Measurements from ENCODE around the gene VDAC2. TPM values are rescaled to one million over a fixed set of nuclear protein-coding genes. Genes with fewer than 3 reads are reported as not detected.

VDAC2 gene
- polyA plus RNA-seq, 1 donor from 2014 or later: 291 TPM

DNA sequence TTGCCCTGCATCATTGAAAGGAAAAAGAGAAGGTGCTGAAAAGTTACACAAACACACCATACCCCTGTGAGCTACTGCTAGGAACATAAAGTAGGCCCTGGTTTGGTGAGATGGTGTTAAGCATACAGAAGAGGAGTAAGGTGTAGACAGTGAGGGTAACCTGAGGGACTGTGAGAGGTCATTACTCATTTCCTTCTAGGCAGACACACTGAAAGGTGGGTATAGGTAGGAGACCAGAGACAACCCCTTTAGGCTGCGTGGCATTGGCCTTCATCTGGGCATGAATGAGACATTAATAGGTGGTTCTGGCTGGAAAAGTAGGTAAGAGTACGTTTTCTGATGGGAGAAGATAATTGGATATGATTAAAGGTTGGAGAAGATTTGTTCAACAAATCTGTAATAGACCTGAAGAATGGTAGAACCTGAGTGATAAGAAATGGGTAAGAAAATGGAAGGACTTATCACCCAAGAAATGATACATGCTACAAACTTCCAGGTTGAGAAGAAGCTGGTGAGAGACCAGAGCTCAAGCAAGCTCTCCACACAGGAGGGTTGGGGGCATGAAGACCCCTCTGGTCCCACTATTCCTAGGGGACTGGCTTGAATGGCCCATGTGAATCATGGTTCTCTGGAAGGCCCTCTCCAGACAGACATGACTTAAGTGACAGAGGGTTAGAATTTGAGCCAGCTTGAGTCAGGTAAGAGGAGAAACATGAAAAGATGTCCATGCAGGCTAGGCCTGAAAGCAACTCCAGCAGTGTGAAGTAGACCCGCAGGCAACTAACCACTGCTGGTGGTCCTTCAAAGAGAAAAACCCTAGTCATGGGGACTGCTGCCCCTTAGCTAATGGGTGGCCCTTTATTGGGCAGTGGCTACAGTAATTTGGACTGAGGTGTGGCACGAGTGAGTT is 21.3 kb downstream of the VDAC2 start:
- Histone ChIP-seq H3K36me3 (ENCODE audit: insufficient read depth, low read length) (no peaks in the 10 kb centered on the region), H2AFZ (ENCODE audit: low read depth, low read length) (no peak overlapping the region), H3F3A (ENCODE audit: insufficient read depth, low read length, poor library complexity, severe bottlenecking) (no peaks in the 10 kb centered on the region), H3K27me3 (ENCODE audit: insufficient read depth, low read depth, low read length) (peaks cover 9% of the 10 kb centered on the region), H3K4me3 (ENCODE audit: low read length) (no peak overlapping the region), H3K9me3 (ENCODE audit: low read length) (no peaks in the 10 kb centered on the region), H3K27ac (ENCODE audit: low read length) (no peak overlapping the region), H3K79me2 (replicated peaks; ENCODE audit: insufficient read depth, low read length) (peaks cover 4% of the 10 kb centered on the region), H3K4me2 (ENCODE audit: low read length) (no peak overlapping the region), H4K20me1 (ENCODE audit: insufficient read depth) (no peaks in the 10 kb centered on the region), H3K9me2 (ENCODE audit: insufficient read depth, low read length) (no peaks in the 10 kb centered on the region), H3K9ac (ENCODE audit: low read length) (no peak overlapping the region)
- TF ChIP-seq EP300 (conservative IDR thresholded peaks at IDR 0.05; ENCODE audit: poor library complexity, severe bottlenecking) (no peak), EZH2 (IDR thresholded peaks at IDR 0.05; ENCODE audit: borderline replicate concordance, insufficient read depth, low read length, poor library complexity, severe bottlenecking) (no peak), SMC3 (conservative IDR thresholded peaks at IDR 0.05; ENCODE audit: poor library complexity) (no peak), TAF1 (IDR thresholded peaks at IDR 0.05; ENCODE audit: low read depth) (no peak), RAD21 (conservative IDR thresholded peaks at IDR 0.05) (no peak), MXI1 (conservative IDR thresholded peaks at IDR 0.05; ENCODE audit: poor library complexity, severe bottlenecking) (no peak), POLR2AphosphoS5 (IDR thresholded peaks at IDR 0.05) (no peak)
- TF ChIP-seq, protein P1, sequence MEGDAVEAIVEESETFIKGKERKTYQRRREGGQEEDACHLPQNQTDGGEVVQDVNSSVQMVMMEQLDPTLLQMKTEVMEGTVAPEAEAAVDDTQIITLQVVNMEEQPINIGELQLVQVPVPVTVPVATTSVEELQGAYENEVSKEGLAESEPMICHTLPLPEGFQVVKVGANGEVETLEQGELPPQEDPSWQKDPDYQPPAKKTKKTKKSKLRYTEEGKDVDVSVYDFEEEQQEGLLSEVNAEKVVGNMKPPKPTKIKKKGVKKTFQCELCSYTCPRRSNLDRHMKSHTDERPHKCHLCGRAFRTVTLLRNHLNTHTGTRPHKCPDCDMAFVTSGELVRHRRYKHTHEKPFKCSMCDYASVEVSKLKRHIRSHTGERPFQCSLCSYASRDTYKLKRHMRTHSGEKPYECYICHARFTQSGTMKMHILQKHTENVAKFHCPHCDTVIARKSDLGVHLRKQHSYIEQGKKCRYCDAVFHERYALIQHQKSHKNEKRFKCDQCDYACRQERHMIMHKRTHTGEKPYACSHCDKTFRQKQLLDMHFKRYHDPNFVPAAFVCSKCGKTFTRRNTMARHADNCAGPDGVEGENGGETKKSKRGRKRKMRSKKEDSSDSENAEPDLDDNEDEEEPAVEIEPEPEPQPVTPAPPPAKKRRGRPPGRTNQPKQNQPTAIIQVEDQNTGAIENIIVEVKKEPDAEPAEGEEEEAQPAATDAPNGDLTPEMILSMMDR (IDR thresholded peaks at IDR 0.05; ENCODE audit: poor library complexity, severe bottlenecking): no peak
- TF ChIP-seq, protein P2, sequence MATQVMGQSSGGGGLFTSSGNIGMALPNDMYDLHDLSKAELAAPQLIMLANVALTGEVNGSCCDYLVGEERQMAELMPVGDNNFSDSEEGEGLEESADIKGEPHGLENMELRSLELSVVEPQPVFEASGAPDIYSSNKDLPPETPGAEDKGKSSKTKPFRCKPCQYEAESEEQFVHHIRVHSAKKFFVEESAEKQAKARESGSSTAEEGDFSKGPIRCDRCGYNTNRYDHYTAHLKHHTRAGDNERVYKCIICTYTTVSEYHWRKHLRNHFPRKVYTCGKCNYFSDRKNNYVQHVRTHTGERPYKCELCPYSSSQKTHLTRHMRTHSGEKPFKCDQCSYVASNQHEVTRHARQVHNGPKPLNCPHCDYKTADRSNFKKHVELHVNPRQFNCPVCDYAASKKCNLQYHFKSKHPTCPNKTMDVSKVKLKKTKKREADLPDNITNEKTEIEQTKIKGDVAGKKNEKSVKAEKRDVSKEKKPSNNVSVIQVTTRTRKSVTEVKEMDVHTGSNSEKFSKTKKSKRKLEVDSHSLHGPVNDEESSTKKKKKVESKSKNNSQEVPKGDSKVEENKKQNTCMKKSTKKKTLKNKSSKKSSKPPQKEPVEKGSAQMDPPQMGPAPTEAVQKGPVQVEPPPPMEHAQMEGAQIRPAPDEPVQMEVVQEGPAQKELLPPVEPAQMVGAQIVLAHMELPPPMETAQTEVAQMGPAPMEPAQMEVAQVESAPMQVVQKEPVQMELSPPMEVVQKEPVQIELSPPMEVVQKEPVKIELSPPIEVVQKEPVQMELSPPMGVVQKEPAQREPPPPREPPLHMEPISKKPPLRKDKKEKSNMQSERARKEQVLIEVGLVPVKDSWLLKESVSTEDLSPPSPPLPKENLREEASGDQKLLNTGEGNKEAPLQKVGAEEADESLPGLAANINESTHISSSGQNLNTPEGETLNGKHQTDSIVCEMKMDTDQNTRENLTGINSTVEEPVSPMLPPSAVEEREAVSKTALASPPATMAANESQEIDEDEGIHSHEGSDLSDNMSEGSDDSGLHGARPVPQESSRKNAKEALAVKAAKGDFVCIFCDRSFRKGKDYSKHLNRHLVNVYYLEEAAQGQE (IDR thresholded peaks at IDR 0.05; ENCODE audit: borderline replicate concordance): no peak

DNA sequence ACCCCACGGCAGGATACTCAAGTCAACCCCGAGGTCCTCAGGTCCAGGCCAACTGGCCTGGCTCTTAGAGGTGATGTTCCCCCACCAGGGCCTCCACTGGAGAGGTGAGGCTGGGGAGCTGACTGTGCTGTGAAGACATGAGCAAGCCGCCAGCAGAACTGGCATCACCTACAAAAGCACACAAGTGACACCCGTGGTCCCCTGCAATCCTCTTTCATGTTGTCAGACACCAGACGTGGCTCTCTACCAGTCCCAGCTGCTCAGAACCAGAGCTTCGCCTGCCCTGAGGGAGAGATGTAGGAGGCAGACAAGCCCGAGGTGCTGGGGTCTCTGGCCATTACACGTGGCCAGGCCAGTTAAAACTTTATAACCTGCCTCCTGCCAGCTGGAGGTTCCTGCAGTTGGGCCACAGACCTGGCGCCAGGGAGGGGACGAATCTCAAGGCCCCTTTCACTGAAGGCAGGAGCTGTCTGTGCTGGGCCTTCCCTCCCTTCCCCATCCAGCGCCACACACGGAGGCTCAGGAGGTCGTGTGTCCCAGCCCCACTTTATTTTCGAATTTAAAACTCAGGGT is 22.9 kb downstream of the VDAC2 start:
- no peak overlapping the region for H2AFZ ChIP-seq (ENCODE audit: low read depth, low read length)
- H3F3A ChIP-seq (ENCODE audit: insufficient read depth, low read length, poor library complexity, severe bottlenecking): no peaks in the 10 kb centered on the region
- no peak overlapping the region for H3K4me3 ChIP-seq (ENCODE audit: low read length)
- H3K9me2 ChIP-seq (ENCODE audit: insufficient read depth, low read length): no peaks in the 10 kb centered on the region
- H3K9ac ChIP-seq (ENCODE audit: low read length): no peak overlapping the region
- peaks cover 9% of the 10 kb centered on the region for H3K27me3 ChIP-seq (ENCODE audit: insufficient read depth, low read depth, low read length)
- no peak overlapping the region for H3K27ac ChIP-seq (ENCODE audit: low read length)
- no peaks in the 10 kb centered on the region for H3K36me3 ChIP-seq (ENCODE audit: insufficient read depth, low read length)
- H3K4me2 ChIP-seq (ENCODE audit: low read length): no peak overlapping the region
- no peaks in the 10 kb centered on the region for H3K9me3 ChIP-seq (ENCODE audit: low read length)
- no peaks in the 10 kb centered on the region for H3K79me2 ChIP-seq (replicated peaks; ENCODE audit: insufficient read depth, low read length)
- no peaks in the 10 kb centered on the region for H4K20me1 ChIP-seq (ENCODE audit: insufficient read depth)
- TF ChIP-seq TAF1 (IDR thresholded peaks at IDR 0.05; ENCODE audit: low read depth) (no peak), POLR2AphosphoS5 (IDR thresholded peaks at IDR 0.05) (no peak), EZH2 (IDR thresholded peaks at IDR 0.05; ENCODE audit: borderline replicate concordance, insufficient read depth, low read length, poor library complexity, severe bottlenecking) (no peak), RAD21 (conservative IDR thresholded peaks at IDR 0.05) (no peak), EP300 (conservative IDR thresholded peaks at IDR 0.05; ENCODE audit: poor library complexity, severe bottlenecking) (no peak), MXI1 (conservative IDR thresholded peaks at IDR 0.05; ENCODE audit: poor library complexity, severe bottlenecking) (no peak), SMC3 (conservative IDR thresholded peaks at IDR 0.05; ENCODE audit: poor library complexity) (no peak)
- TF ChIP-seq, protein P2 (IDR thresholded peaks at IDR 0.05; ENCODE audit: borderline replicate concordance): no peak
- TF ChIP-seq, protein P1 (IDR thresholded peaks at IDR 0.05; ENCODE audit: poor library complexity, severe bottlenecking): no peak

All from neural cell (in vitro differentiated cells).